NCI-H2196 treated with DMSO at 0.1 percent for 48 hours (cell line): ENCODE measurements around the gene TBX15.

Experiments used
- DNase-seq: peaks from one replicate; lab custom pipeline; 2025; ENCODE audit not compliant: unreplicated experiment; lab: John Stamatoyannopoulos, UW

The TBX15 gene

DNA sequence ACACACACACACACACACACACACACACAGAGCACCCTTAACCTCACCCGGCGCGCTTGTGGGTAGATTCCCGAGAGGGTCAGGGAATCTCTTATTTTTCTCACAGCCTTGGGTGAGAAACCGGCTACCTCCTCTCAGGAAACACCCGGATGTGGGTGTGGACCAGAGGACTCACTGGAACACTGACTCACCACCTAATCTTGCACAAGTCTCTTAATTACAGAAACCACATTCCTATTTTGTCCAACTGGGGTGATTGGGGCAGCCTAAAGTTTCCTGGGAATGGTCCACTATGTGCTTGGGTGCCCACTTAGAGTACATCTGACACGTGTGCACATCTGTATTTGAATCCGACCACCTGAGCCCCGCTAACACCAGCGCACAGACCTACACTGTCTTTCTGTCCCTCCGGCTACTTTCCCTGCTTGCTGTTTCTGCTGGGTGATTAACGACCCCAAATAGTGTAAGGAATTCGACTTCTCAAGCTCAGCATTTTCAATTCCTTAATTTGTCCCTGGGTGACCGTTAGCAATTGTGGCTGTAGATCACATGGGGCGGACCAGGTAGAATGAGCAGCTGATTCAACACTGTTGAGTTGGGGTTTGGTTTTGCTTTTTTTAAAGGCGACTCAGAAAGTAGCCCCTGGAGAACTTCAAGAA lies 14.0 kb upstream of the TBX15 start:
- DNase-seq = no peak

GRCh38 chr1:119001181-119002027 lies 13.3 kb upstream of the TBX15 start:
- no peak for DNase-seq

DNA sequence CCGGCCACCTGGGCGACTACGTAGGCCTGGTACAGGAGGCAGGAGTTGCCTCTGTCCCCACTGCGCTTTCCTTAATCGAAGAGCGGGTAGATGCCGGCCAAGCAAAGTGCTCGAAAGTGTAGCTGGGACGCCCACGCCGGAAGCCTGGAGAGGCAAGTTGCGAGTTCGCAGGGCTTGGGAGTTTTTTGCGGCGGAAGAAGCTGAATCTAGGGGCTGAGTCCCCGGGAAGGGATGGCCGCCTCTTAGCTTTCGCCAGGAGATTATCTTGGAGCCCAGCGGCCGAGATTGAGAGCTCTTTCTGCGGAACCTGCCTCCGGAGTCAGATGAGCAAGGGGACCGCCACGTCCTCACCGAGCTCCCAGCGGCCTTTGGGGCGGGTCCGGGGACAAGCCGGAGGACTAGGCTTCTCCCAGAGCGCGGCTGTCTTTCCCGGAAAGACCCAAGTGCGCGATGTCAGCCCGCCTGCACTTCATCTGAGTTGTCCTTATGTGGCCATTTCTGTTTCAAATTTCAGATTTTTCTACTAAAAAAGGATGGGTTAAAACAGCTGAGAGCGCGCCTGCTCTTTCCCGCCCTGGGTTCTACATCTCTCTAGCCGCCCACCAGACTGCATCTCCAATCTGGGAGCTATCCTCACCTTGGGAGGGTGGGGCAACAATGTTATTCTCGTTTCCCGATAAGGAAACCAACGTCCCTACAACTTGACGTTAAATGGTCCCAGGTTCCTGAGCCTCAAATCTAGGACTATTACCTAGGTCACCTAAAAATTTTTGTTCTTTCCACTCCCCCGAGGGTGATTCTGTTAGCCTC lies 12.4 kb upstream of the TBX15 start:
- no peak for DNase-seq

GRCh38 chr1:118999348-119000071 lies 11.4 kb upstream of the TBX15 start:
- no peak for DNase-seq

GRCh38 chr1:118998171-118998570 lies 10.0 kb upstream of the TBX15 start:
- no peak for DNase-seq

- no peak for DNase-seq
These were observed 9.1 kb upstream of the TBX15 start for GRCh38 chr1:118997225-118997624.

- DNase-seq = no peak
These were observed 7.3 kb upstream of the TBX15 start for GRCh38 chr1:118995312-118996016.

DNA sequence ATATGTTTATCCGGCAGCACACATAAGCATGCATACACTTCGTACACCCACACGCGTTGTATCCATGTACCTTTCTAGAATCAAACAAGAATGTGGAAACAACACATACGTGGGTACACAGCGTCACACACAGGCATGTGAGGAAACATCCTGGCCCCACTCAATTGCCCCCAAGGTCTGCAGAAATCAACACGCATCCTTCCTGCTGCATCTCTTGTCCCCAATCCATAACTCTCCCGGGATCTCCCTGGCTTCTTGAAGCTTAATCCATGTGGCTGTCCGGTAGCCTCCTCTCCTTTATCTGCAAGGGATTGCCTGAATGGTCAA lies 5.5 kb upstream of the TBX15 start:
- DNase-seq = no peak

DNA sequence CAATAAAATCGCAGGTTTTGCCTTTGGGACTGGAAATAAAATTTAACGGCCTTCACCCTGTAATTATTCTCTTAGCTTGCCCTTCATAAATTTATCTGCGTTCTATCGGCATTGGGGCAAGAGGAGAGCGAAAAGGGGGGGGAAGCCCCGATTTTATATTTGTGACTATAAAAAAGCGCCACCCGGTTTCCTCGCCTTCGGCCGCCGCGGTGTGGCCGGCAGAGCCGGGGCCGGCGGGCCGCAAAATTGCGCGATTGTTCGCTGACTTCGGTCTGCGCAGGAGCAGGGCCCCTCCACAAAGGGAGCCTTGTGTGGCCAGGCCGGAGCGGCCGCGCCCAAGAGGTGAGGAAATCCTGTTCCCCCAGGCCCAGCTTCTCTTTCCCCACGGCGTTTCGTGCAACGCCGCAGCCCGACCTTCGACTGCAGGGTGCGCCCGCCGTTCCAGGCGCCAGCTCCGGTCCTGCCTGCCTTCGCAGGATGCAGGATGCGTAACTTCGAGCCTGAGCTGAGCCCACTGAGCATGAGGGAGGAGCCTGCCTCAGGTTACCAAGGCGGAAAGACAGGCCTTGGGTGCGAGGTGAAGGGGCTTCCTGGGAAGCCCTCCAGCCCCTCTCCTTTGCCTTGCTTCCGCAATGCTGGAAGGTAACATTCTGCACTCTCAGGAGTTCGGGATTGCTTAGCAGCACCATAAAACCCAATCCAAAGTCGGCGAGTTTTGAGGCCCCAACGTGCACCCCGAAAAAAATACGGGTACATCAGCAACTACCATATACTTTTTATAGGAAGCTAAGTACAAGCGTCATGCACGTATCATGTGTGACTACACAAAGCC lies 4.9 kb upstream of the TBX15 start:
- DNase-seq = no peak

GRCh38 chr1:118992237-118992825 lies 4.2 kb upstream of the TBX15 start:
- no peak for DNase-seq

- no peak for DNase-seq
These were observed 3.3 kb upstream of the TBX15 start for GRCh38 chr1:118991448-118991847.

GRCh38 chr1:118990513-118991152 lies 2.5 kb upstream of the TBX15 start:
- no peak for DNase-seq

GRCh38 chr1:118989878-118990378 lies 1.8 kb upstream of the TBX15 start:
- no peak for DNase-seq

GRCh38 chr1:118989006-118989815 lies 1.1 kb upstream of the TBX15 start:
- DNase-seq = no peak

- DNase-seq = no peak
These were observed 516 bp downstream of the TBX15 start for GRCh38 chr1:118987468-118988185.

DNA sequence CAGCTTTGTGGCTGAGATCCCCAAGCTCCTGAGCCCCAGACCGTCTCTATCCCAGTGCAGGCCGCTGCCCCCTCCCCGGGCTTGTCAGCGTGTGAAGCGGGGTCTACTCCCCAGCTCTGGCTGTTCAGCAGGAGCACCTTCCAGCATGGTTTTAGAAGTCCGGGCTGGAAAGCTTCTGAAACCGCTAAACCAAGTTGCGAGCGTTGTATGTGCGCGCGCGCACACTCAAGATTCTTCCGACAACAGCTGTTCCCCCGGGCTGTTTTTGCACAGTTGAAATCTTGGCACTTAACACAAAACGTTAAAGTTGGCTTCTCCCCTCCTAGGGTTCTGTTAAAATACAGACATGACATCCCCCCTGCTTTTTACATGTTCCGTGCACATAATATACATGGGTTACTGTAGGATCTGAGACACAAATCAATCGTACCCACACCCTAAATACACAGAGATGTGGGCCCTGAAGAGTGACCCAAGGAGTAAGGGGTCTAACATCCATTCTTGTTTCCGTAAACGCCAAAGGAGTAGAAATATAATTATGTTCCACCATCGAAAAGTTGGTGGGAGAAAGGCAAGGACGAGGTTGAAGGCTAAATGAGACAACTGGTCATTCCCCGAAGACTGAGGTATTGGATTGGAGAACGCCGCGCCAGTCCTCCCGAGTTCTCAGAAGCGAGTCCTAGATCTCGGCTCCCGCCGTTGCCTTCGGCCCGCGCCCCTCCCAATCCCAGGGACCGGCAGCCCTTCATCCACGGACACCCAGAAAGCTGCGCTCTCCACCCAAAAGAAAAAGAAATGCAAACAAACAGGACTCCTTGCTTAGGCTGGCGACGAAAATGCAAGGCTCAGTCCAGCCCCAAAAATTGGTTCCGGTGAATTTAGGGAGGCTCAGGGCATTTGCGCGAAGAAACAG lies 1.3 kb downstream of the TBX15 start:
- DNase-seq = no peak
